Upper lobe of left lung (tissue), 6 donors: ENCODE data around the gene TPRX2. TPM values are rescaled to one million over a fixed set of nuclear protein-coding genes. Genes with fewer than 3 reads are reported as not detected.

Source experiments
- ATAC-seq, 2 donors: fragments of 200-7000 bp; cut with Tn5 transposase; one replicate each; pipeline ENCODE4 v1.9.1; 2022; ENCODE audit warnings: mild to moderate bottlenecking in 2 of 2, moderate library complexity in 2 of 2; ENCODE audit not compliant: low FRiP score in 2 of 2
- DNase-seq, 2 donors: peaks; one replicate each; pipeline ENCODE4 v3.0.0-alpha.2; 2019 to 2020
- H3K27ac ChIP-seq, 4 donors: fragments of 200-600 bp; sonication (generic); one replicate each; pipeline ENCODE4 v1.5.1; 2016 to 2019
- H3K27me3 ChIP-seq, 4 donors: fragments of 200-600 bp; sonication (generic); one replicate each; pipeline ENCODE4 v1.5.1; 2017 to 2019
- H3K36me3 ChIP-seq, 4 donors: fragments of 200-600 bp; sonication (generic); one replicate each; pipeline ENCODE4 v1.5.1; 2016 to 2019
- H3K4me1 ChIP-seq, 4 donors: fragments of 200-600 bp; sonication (generic); one replicate each; pipeline ENCODE4 v1.5.1; 2018 to 2019
- H3K4me3 ChIP-seq, 4 donors: fragments of 200-600 bp; sonication (generic); one replicate each; pipeline ENCODE4 v1.5.1; 2017 to 2019; ENCODE audit warnings: mild to moderate bottlenecking in 2 of 4, moderate library complexity in 1 of 4
- H3K9me3 ChIP-seq, 4 donors: fragments of 200-600 bp; sonication (generic); one replicate each; pipeline ENCODE4 v1.5.1; 2018 to 2019
- CTCF ChIP-seq, 6 experiments: fragments of 450-650 bp in 4 of 6; fragments of 200-600 bp in 2 of 6; sonication (generic) in 2 of 6; IDR thresholded peaks; one replicate each; pipeline ENCODE4 v1.5.1; 2016 to 2019; ENCODE audit warnings: antibody characterized with exemption in 6 of 6
- EP300 ChIP-seq, 4 donors: sonication (generic); formaldehyde crosslinking; IDR thresholded peaks; one replicate each; pipeline ENCODE4 v1.5.1; 2017; ENCODE audit warnings: antibody characterized with exemption in 4 of 4, control low read depth in 2 of 4
- POLR2A ChIP-seq, 4 donors: fragments of 450-650 bp; IDR thresholded peaks; one replicate each; pipeline ENCODE4 v1.5.1; 2016 to 2017; ENCODE audit warnings: antibody characterized with exemption in 4 of 4, mild to moderate bottlenecking in 2 of 4
- POLR2AphosphoS5 ChIP-seq, 2 donors: sonication (generic); formaldehyde crosslinking; IDR thresholded peaks; one replicate each; pipeline ENCODE4 v1.5.1; 2017; ENCODE audit warnings: antibody characterized with exemption in 2 of 2
- WGBS, 2 donors: methylation state at CpG; one replicate each; pipeline ENCODE4 v1.1.5; 2017 to 2018; 5-methylcytosine and 5-hydroxymethylcytosine counted together
- total RNA-seq, 6 donors: library from RNA; depleted of rRNA in 4 of 6; stranded (reverse); fragments of >200 nt in 4 of 6; gene quantifications; one replicate each; pipeline versions ENCODE4 v1.1.0 to v1.2.1, GENCODE V29; 2016 to 2021
- donor health status: DM: no; HTN: no; CAD: no; lungs with moderate emphysema.
- donor health status: DM: no; HTN: yes; CAD: no; lungs with severe emphysema.

Gene TPRX2
- total RNA-seq, 6 donors from 2014 or later, result not detected

DNA sequence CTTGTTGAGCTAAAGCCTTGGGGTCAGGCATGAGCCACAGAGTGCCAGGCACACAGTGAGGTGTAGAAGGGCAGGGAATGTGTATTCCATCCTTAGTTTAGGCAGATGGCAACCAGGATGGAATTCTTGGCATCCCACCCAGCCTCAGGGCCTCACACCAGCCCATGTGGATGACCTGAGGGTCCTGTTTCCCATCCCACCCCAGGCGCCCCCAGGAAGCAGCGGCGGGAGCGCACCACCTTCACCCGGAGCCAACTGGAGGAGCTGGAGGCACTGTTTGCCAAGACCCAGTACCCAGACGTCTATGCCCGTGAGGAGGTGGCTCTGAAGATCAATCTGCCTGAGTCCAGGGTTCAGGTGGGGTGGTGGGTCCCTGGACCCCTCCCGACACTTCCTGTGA, 23.0 kb upstream of the TPRX2 start:
- no peak for ATAC-seq
- Histone ChIP-seq H3K27ac (no peak overlapping the region), H3K4me3 (no peak overlapping the region), H3K27me3 (peaks cover 0 to 5% (median 0%) of the 10 kb centered on the region in 4 donors), H3K36me3 (no peaks in the 10 kb centered on the region), H3K9me3 (no peaks in the 10 kb centered on the region), H3K4me1 (no peaks in the 10 kb centered on the region)
- 82 to 88% methylated on average over 1 to 8 of the region's 8 CpGs for WGBS, 2 donors
- TF ChIP-seq POLR2A (IDR thresholded peaks at IDR 0.05) (no peak), CTCF (IDR thresholded peaks at IDR 0.05) (no peak), POLR2AphosphoS5 (IDR thresholded peaks at IDR 0.05) (no peak), EP300 (IDR thresholded peaks at IDR 0.05) (no peak)
- DNase-seq, result peak in 1 of 2 donors; percentile 65

DNA sequence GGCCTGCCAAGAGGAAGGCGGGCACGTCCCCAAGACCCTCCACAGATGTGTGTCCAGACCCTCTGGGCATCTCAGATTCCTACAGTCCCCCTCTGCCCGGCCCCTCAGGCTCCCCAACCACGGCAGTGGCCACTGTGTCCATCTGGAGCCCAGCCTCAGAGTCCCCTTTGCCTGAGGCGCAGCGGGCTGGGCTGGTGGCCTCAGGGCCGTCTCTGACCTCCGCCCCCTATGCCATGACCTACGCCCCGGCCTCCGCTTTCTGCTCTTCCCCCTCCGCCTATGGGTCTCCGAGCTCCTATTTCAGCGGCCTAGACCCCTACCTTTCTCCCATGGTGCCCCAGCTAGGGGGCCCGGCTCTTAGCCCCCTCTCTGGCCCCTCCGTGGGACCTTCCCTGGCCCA, 19.6 kb upstream of the TPRX2 start:
- TF ChIP-seq CTCF (IDR thresholded peaks at IDR 0.05), result no peak
- TF ChIP-seq EP300 (IDR thresholded peaks at IDR 0.05), result no peak
- no peak for TF ChIP-seq POLR2A (IDR thresholded peaks at IDR 0.05)
- no peak for TF ChIP-seq POLR2AphosphoS5 (IDR thresholded peaks at IDR 0.05)
- Histone ChIP-seq H3K9me3 (no peaks in the 10 kb centered on the region), H3K36me3 (no peaks in the 10 kb centered on the region), H3K27me3 (peaks cover 0 to 5% (median 0%) of the 10 kb centered on the region in 4 donors), H3K4me3 (no peak overlapping the region), H3K27ac (no peak overlapping the region), H3K4me1 (no peaks in the 10 kb centered on the region)
- no peak for DNase-seq
- 50 to 74% methylated on average over 13 to 16 of the region's 16 CpGs for WGBS, 2 donors
- no peak for ATAC-seq

DNA sequence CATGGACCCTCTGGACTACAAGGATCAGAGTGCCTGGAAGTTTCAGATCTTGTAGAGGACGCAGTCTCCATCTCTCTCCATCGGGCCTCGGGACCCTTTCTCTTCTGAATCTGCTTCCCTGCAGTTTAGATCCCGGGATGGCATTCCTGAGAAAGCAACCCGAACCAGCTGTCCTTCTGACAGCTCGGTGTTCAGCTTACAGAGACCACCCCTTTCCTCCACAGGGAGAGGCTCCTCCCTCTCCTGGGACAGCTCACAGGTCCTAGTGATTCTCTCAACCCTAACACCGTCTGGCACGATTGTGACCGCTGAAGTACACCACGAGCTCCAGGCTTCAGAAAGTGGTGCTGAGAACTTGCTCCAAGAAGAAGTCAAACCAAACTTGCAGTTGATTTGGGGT, 19.1 kb upstream of the TPRX2 start:
- Histone ChIP-seq H3K4me1 (no peaks in the 10 kb centered on the region), H3K4me3 (no peak overlapping the region), H3K27ac (no peak overlapping the region), H3K9me3 (no peaks in the 10 kb centered on the region), H3K27me3 (peaks cover 0 to 5% (median 0%) of the 10 kb centered on the region in 4 donors), H3K36me3 (no peaks in the 10 kb centered on the region)
- no peak for ATAC-seq
- TF ChIP-seq POLR2A (IDR thresholded peaks at IDR 0.05) (no peak), CTCF (IDR thresholded peaks at IDR 0.05) (no peak), EP300 (IDR thresholded peaks at IDR 0.05) (no peak), POLR2AphosphoS5 (IDR thresholded peaks at IDR 0.05) (no peak)
- WGBS, 2 donors, result 33% methylated on average over 7 to 10 of the region's 10 CpGs
- DNase-seq, result no peak

- Histone ChIP-seq H3K4me1 (no peaks in the 10 kb centered on the region), H3K4me3 (no peak overlapping the region), H3K36me3 (no peaks in the 10 kb centered on the region), H3K9me3 (no peaks in the 10 kb centered on the region), H3K27me3 (peaks cover 0 to 5% (median 0%) of the 10 kb centered on the region in 4 donors), H3K27ac (no peak overlapping the region)
- 30 to 66% methylated on average over 5 of the region's 5 CpGs for WGBS, 2 donors
- ATAC-seq (no peak), DNase-seq (no peak)
- TF ChIP-seq CTCF (IDR thresholded peaks at IDR 0.05), result no peak
- no peak for TF ChIP-seq POLR2AphosphoS5 (IDR thresholded peaks at IDR 0.05)
These were observed 16.1 kb upstream of the TPRX2 start for GRCh38 chr19:47842941-47843340.

GRCh38 chr19:47848425-47848822, 10.6 kb upstream of the TPRX2 start:
- DNase-seq (no peak), ATAC-seq (no peak)
- Histone ChIP-seq H3K4me1 (no peaks in the 10 kb centered on the region), H3K27ac (no peak overlapping the region), H3K4me3 (no peak overlapping the region), H3K9me3 (no peaks in the 10 kb centered on the region), H3K27me3 (peaks cover 0 to 19% (median 4%) of the 10 kb centered on the region in 4 donors), H3K36me3 (no peaks in the 10 kb centered on the region)
- no peak for TF ChIP-seq EP300 (IDR thresholded peaks at IDR 0.05)
- no peak for TF ChIP-seq POLR2AphosphoS5 (IDR thresholded peaks at IDR 0.05)
- TF ChIP-seq CTCF (IDR thresholded peaks at IDR 0.05), result no peak
- no peak for TF ChIP-seq POLR2A (IDR thresholded peaks at IDR 0.05)
- WGBS, 2 donors, result 58 to 61% methylated on average over 10 of the region's 10 CpGs
